Activated T-cell treated with anti-CD3 and anti-CD28 coated beads, Interleukin-2, amount 50 U/mL, for 24 hours (primary cell): Measurements from ENCODE around the gene CACNA1C.

Source experiments
- DNase-seq: peaks from one replicate; pipeline ENCODE4 v3.0.0-alpha.2; 2020
- H3K27ac Mint-ChIP-seq: 2 replicates; pipeline ENCODE4 v1.8.0; 2020; ENCODE audit warnings: mild to moderate bottlenecking, mixed read lengths
- H3K27me3 Mint-ChIP-seq: 2 replicates; pipeline ENCODE4 v1.8.0; 2020; ENCODE audit warnings: mixed read lengths
- H3K36me3 Mint-ChIP-seq: 2 replicates; pipeline ENCODE4 v1.8.0; 2020; ENCODE audit warnings: low read depth, mixed read lengths
- H3K4me1 Mint-ChIP-seq: 2 replicates; pipeline ENCODE4 v1.8.0; 2020; ENCODE audit warnings: low read depth, mixed read lengths
- H3K4me3 Mint-ChIP-seq: 2 replicates; pipeline ENCODE4 v1.8.0; 2020; ENCODE audit warnings: mild to moderate bottlenecking, moderate library complexity, mixed read lengths
- H3K9me3 Mint-ChIP-seq: 2 replicates; pipeline ENCODE4 v1.8.0; 2020; ENCODE audit warnings: mixed read lengths

CACNA1C gene

DNA sequence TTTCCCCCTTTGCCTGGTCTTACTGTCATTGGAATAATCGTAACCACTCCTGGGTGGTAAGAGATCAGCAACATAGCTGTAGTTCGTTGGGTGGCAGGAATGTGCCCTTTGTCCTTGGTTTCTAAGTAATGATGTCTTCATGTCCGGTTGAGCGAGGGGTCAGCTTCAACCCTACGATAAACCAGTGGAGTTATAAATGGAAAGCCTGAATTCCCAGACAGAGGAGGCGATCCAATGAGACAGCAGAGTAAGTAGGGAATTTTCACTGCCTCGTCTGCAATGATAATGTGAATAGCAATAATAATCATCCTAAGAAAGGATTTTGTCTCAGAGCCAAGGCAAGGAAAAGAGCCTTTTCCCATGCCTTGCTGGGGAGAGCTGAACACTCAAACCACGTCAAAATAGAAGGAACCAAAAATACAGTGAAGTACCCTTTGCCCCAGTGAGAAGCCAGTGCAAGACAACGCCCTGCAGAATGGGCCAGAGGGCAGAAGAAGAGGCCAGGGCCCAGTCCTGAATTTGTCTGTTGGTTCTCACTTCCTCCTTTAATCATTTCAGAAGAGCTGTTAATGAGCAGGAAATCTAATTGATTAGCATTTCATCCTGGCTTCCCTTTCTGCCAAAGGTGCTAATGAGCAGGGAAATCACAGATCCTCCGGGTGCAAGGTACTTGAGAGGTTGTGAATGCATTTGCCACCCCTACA lies 330.7 kb downstream of the CACNA1C start:
- no peaks in the 10 kb centered on the region for H3K9me3 Mint-ChIP-seq
- no peak overlapping the region for H3K27ac Mint-ChIP-seq
- no peak for DNase-seq
- no peaks in the 10 kb centered on the region for H3K4me1 Mint-ChIP-seq
- H3K36me3 Mint-ChIP-seq = no peaks in the 10 kb centered on the region
- H3K4me3 Mint-ChIP-seq = no peak overlapping the region
- H3K27me3 Mint-ChIP-seq = peaks cover 18% of the 10 kb centered on the region

DNA sequence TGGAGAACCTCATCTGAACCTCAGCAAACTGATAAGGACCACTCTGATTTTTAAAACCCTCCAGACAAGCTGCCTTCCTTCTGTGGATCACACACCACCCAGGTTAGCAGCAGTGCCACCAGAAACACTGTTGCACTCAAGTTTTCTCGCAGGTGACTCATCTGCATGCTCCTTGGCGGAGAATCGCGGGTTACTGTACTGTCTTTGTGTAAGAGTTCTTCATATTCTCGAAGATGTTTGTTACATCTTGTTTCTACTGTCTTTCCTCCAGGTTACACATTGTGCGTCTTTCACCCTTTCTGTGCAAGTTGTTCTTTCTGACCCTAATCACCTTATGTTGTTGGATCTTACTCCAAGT lies 331.2 kb downstream of the CACNA1C start:
- no peak for DNase-seq
- Mint-ChIP-seq H3K27ac (no peak overlapping the region), H3K4me1 (no peaks in the 10 kb centered on the region), H3K27me3 (peaks cover 18% of the 10 kb centered on the region), H3K9me3 (no peaks in the 10 kb centered on the region), H3K4me3 (no peak overlapping the region), H3K36me3 (no peaks in the 10 kb centered on the region)

DNA sequence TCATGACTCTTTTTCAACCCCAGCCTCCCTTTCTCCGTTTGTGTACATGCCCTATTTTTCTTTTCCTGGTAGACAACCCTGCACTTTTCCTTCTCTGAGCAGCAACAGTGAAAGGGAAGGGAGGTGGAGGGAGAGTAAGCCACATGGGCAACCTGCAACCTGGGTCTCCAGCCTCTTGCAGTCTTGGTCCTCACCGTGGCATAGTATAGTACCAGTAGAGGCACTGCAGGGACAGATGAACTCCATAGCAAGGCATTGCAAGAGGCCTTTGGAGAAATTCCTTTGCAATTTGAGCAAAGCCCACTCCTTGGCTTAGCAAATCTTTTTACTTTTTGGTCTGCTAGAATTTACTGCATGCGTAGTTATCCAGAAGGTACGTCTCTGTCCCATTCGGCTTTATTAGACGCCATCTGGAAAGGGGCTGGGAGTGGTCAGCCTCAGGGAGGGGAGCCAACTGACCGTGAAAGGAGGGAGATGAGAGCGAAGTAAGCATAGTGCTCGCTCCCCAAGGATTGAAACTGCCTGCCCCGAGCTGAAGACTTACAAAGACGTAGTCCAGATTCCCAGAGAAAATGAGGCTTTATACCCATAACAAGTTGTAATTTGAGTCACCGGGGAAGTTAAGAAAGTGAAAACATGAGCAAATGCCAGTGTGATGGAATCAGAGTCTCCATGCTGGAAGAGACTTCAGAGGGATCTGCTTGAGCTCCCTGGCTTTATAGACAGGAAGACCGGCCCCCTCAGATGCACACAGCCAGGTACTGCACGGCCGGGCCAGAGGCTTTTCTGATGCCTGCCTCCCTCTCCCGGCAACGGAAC lies 332.0 kb downstream of the CACNA1C start:
- H3K27ac Mint-ChIP-seq = no peak overlapping the region
- H3K36me3 Mint-ChIP-seq = no peaks in the 10 kb centered on the region
- H3K4me3 Mint-ChIP-seq = no peak overlapping the region
- H3K4me1 Mint-ChIP-seq = no peaks in the 10 kb centered on the region
- no peaks in the 10 kb centered on the region for H3K9me3 Mint-ChIP-seq
- no peak for DNase-seq
- peaks cover 21% of the 10 kb centered on the region for H3K27me3 Mint-ChIP-seq

DNA sequence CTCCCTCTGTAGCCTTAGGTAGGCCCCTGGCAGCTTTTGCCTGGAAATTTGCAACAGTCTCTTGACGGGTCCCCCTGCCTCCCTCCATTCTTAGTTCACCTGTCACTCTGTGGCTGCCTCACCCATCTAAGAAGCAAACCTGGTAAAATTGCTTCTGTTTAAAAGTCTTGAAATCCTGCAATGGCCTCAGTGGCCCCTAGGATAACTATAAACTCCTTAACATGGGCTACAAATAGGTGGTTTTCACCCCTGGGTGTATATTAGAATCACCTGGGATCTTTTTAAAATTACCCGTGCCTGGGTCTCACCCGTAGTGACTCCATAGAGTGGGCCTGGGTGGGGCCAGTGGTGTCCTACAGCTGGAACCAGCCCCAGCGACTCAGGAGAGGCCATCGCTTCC lies 332.7 kb downstream of the CACNA1C start:
- no peaks in the 10 kb centered on the region for H3K4me1 Mint-ChIP-seq

GRCh38 chr12:2386566-2386965 lies 333.8 kb downstream of the CACNA1C start:
- H3K36me3 Mint-ChIP-seq = no peaks in the 10 kb centered on the region
- H3K4me1 Mint-ChIP-seq = no peaks in the 10 kb centered on the region
- peaks cover 31% of the 10 kb centered on the region for H3K27me3 Mint-ChIP-seq
- DNase-seq = no peak
- no peak overlapping the region for H3K4me3 Mint-ChIP-seq
- H3K9me3 Mint-ChIP-seq = no peaks in the 10 kb centered on the region
- H3K27ac Mint-ChIP-seq = no peak overlapping the region

More for the DNA sequence above, 332.7 kb downstream of the CACNA1C start:
- Mint-ChIP-seq H3K27ac (no peak overlapping the region), H3K9me3 (no peaks in the 10 kb centered on the region), H3K36me3 (no peaks in the 10 kb centered on the region), H3K4me3 (no peak overlapping the region), H3K27me3 (peaks cover 23% of the 10 kb centered on the region)
- DNase-seq = no peak

DNA sequence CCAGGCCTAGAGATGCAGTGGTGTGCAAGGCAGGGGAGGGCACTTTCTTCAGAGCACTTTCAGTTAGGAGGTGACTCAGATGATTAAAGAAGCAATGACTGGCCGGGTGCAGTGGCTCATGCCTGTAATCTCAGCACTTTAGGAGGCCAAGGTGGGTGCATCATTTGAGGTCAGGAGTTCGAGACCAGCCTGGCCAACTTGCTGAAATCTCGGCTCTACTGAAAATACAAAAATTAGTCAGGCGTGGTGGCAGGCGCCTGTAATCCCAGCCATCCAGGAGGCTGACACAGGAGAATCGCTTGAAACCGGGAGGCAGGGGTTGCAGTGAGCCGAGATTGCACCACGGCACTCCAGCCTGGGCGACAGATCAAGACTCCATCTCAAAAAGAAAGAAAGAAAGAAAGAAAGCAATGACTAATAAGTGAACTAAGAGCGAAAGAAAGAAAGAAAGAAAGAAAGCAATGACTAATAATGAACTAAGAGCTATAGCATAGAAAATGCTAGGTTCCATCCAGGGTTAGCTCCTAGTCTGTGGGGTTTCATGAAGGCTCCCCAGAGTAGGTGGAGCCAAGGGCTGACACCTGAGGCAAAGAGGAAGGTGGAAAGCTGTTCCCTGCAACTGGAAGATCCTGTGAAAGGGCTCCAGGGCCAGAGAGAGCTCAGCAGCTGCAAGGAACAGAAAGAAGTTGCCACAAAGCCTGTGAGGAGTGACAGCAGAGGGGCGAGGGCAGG lies 334.5 kb downstream of the CACNA1C start:
- Mint-ChIP-seq H3K27ac (no peak overlapping the region), H3K9me3 (no peaks in the 10 kb centered on the region), H3K27me3 (peaks cover 31% of the 10 kb centered on the region), H3K4me3 (no peak overlapping the region), H3K4me1 (no peaks in the 10 kb centered on the region), H3K36me3 (no peaks in the 10 kb centered on the region)
- peak; percentile 48 for DNase-seq

GRCh38 chr12:2389079-2389790 lies 336.4 kb downstream of the CACNA1C start:
- Mint-ChIP-seq H3K27me3 (peaks cover 27% of the 10 kb centered on the region), H3K4me3 (no peak overlapping the region), H3K27ac (no peak overlapping the region), H3K9me3 (no peaks in the 10 kb centered on the region), H3K36me3 (no peaks in the 10 kb centered on the region), H3K4me1 (no peaks in the 10 kb centered on the region)
- DNase-seq = no peak

DNA sequence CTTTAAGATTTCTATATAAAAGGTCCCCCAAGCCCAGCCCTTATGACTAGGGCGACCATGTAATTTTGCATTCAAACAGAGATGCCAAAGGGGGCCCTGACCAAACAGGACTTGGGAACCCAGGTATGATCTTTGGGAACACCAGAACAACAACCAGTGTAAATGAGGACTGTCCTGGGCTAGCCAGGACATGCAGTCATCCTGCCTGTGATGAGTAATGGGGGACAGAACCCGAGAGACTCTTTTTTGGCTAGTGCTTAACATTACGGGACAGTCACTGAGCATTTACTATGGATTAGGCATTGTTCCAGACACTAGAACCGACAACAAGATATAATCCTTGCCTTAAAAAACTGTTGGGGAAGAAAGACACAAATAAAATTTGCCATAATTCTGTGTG lies 337.3 kb downstream of the CACNA1C start:
- no peak for DNase-seq
- no peaks in the 10 kb centered on the region for H3K4me1 Mint-ChIP-seq

GRCh38 chr12:2390850-2391390 lies 338.1 kb downstream of the CACNA1C start:
- H3K27me3 Mint-ChIP-seq = peaks cover 19% of the 10 kb centered on the region
- no peak overlapping the region for H3K4me3 Mint-ChIP-seq
- no peaks in the 10 kb centered on the region for H3K9me3 Mint-ChIP-seq
- no peak for DNase-seq
- no peak overlapping the region for H3K27ac Mint-ChIP-seq
- no peaks in the 10 kb centered on the region for H3K4me1 Mint-ChIP-seq
- H3K36me3 Mint-ChIP-seq = no peaks in the 10 kb centered on the region

More for the DNA sequence above, 337.3 kb downstream of the CACNA1C start:
- Mint-ChIP-seq H3K27me3 (peaks cover 18% of the 10 kb centered on the region), H3K9me3 (no peaks in the 10 kb centered on the region), H3K4me3 (no peak overlapping the region), H3K36me3 (no peaks in the 10 kb centered on the region), H3K27ac (no peak overlapping the region)

DNA sequence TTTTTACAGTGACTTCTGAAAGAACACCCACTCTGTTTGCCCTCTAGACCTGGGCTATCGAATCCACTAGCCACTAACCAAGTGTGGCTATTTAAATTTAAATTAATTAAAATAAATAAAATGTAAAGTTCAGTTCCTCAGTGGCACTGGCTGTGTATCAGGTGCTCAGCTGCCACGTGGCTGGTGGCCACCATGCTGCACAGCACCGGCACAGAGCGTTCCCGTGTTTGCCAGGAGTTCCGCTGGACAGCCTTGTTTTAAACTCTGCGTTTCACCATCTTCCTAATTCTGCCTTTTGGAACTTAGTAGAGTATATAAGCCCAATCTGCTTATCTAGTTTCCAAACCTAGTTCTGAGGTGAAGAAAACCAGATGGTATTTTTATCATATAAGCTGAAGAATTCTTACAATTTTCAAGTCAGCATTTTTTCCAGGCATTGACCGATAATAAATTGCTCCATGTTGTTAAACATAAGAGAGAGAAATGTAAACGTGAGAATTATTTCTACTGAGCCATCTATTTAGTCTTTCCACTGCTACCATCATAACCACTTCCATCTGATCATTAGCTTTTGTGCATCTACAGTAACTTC lies 339.0 kb downstream of the CACNA1C start:
- Mint-ChIP-seq H3K27me3 (peaks cover 22% of the 10 kb centered on the region), H3K36me3 (no peaks in the 10 kb centered on the region), H3K27ac (no peak overlapping the region), H3K4me1 (no peaks in the 10 kb centered on the region), H3K4me3 (no peak overlapping the region), H3K9me3 (no peaks in the 10 kb centered on the region)
- DNase-seq = no peak

- Mint-ChIP-seq H3K27me3 (peaks cover 22% of the 10 kb centered on the region), H3K9me3 (no peaks in the 10 kb centered on the region), H3K27ac (no peak overlapping the region), H3K4me1 (no peaks in the 10 kb centered on the region), H3K36me3 (no peaks in the 10 kb centered on the region), H3K4me3 (no peak overlapping the region)
- no peak for DNase-seq
Observed at GRCh38 chr12:2393016-2393415, 340.2 kb downstream of the CACNA1C start.

GRCh38 chr12:2393996-2394395 lies 341.2 kb downstream of the CACNA1C start:
- no peak overlapping the region for H3K27ac Mint-ChIP-seq

DNA sequence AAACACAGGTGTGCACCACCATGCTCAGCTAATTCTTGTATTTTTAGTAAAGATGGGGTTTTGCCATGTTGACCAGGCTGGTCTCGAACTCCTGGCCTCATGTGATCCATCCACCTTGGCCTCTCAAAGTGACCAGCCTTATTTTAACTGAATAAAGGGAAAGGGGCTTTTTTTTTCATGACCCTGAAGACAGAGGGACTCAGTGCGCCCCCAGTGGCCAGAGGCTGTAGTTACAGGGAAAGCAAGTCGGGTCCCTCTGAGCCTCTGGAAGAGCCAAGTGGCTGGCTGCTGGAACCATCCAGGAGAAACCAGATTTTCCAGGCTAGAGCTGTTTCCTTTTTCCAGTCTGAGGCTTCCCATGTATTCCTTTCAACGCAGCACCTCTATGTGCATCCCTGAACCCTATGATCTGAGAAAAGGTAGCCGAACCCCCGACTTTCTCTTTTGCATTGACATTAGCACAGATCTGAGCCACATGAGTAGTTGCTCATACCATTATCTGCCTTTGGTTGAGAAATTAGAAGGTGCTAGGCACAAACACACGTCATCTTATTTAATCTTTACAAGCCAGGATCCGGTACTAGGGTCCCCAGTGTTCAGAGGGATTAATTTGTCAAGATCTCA lies 342.7 kb downstream of the CACNA1C start:
- DNase-seq = peak; percentile 48
- Mint-ChIP-seq H3K4me1 (no peaks in the 10 kb centered on the region), H3K9me3 (no peaks in the 10 kb centered on the region), H3K27ac (no peak overlapping the region), H3K4me3 (no peak overlapping the region), H3K36me3 (no peaks in the 10 kb centered on the region), H3K27me3 (peaks cover 14% of the 10 kb centered on the region)

More at GRCh38 chr12:2393996-2394395, 341.2 kb downstream of the CACNA1C start:
- H3K4me1 Mint-ChIP-seq = no peaks in the 10 kb centered on the region
- peaks cover 22% of the 10 kb centered on the region for H3K27me3 Mint-ChIP-seq
- H3K36me3 Mint-ChIP-seq = no peaks in the 10 kb centered on the region
- H3K9me3 Mint-ChIP-seq = no peaks in the 10 kb centered on the region
- H3K4me3 Mint-ChIP-seq = no peak overlapping the region
- DNase-seq = no peak
